Right atrium auricular region (tissue), 2 donors: Measurements from ENCODE around the gene RPL18A. TPM values are rescaled to one million over a fixed set of nuclear protein-coding genes. Genes with fewer than 3 reads are reported as not detected.

Experiments
- DNase-seq: peaks from one replicate; pipeline ENCODE4 v3.0.0-alpha.2; 2019; ENCODE audit warnings: low spot score
- H3K27ac ChIP-seq, 2 donors: fragments of 200-600 bp; sonication (generic); 1 replicate in 1 of 2; 2 replicates in 1 of 2; pipeline ENCODE4 v1.5.1; 2016 to 2019
- H3K27me3 ChIP-seq, 2 donors: fragments of 200-600 bp; sonication (generic); one replicate each; pipeline versions ENCODE4 v1.5.1 to v1.6.0; 2017 to 2019
- H3K36me3 ChIP-seq: fragments of 200-600 bp; sonication (generic); one replicate; pipeline ENCODE4 v1.5.1; 2016
- H3K4me1 ChIP-seq, 2 donors: fragments of 200-600 bp; sonication (generic); one replicate each; pipeline versions ENCODE4 v1.5.1 to v1.6.0; 2017 to 2019
- H3K4me3 ChIP-seq, 2 donors: fragments of 200-600 bp; sonication (generic); 1 replicate in 1 of 2; 2 replicates in 1 of 2; pipeline ENCODE4 v1.5.1; 2017 to 2019; ENCODE audit warnings: mild to moderate bottlenecking in 1 of 2, moderate library complexity in 1 of 2
- H3K9me3 ChIP-seq, 2 donors: fragments of 200-600 bp; sonication (generic); one replicate each; pipeline ENCODE4 v1.5.1; 2019
- CTCF ChIP-seq, 2 donors: fragments of 200-600 bp; sonication (generic); IDR thresholded peaks; one replicate each; pipeline ENCODE4 v1.5.1; 2019; ENCODE audit warnings: antibody characterized with exemption in 2 of 2
- total RNA-seq, 2 donors: library from RNA; depleted of rRNA; stranded (reverse); fragments of >200 nt; gene quantifications; one replicate each; pipeline ENCODE4 v1.1.0, GENCODE V29; 2016

The RPL18A gene
- total RNA-seq, 2 donors from 2014 or later: 496 to 916 TPM

- no peaks in the 10 kb centered on the region for H3K36me3 ChIP-seq
- H3K27ac ChIP-seq: no peak overlapping the region
- no peak for DNase-seq
- no peak for TF ChIP-seq CTCF (IDR thresholded peaks at IDR 0.05)
- no peak overlapping the region for H3K4me3 ChIP-seq
- H3K9me3 ChIP-seq: peaks cover 0 to 5% of the 10 kb centered on the region in 2 donors
- no peaks in the 10 kb centered on the region for H3K4me1 ChIP-seq
- H3K27me3 ChIP-seq: no peaks in the 10 kb centered on the region
Measured at GRCh38 chr19:17902701-17903100, 43.0 kb downstream of the RPL18A start.

DNA sequence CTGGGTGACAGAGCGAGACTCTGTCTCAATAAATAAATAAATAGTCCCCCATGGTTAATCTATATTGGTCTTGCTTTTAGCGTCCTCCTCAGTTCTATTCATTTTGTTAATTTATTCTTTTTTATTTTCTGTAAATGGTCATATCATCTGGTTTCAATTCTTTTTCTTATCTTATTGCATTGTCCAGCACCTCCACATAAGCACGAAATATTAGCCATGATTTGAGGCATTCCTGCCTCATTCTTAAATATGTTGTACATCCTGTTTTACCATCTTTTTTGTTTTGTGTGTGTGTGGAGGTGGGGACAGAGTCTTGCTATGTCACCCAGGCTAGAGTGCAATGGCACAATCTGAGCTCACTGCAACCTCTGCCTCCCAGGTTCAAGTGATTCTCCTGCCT, 48.5 kb downstream of the RPL18A start:
- Histone ChIP-seq H3K27ac (no peak overlapping the region), H3K27me3 (no peaks in the 10 kb centered on the region), H3K9me3 (peaks cover 5 to 22% of the 10 kb centered on the region in 2 donors), H3K36me3 (no peaks in the 10 kb centered on the region), H3K4me1 (no peaks in the 10 kb centered on the region), H3K4me3 (no peak overlapping the region)
- no peak for TF ChIP-seq CTCF (IDR thresholded peaks at IDR 0.05)
- no peak for DNase-seq

DNA sequence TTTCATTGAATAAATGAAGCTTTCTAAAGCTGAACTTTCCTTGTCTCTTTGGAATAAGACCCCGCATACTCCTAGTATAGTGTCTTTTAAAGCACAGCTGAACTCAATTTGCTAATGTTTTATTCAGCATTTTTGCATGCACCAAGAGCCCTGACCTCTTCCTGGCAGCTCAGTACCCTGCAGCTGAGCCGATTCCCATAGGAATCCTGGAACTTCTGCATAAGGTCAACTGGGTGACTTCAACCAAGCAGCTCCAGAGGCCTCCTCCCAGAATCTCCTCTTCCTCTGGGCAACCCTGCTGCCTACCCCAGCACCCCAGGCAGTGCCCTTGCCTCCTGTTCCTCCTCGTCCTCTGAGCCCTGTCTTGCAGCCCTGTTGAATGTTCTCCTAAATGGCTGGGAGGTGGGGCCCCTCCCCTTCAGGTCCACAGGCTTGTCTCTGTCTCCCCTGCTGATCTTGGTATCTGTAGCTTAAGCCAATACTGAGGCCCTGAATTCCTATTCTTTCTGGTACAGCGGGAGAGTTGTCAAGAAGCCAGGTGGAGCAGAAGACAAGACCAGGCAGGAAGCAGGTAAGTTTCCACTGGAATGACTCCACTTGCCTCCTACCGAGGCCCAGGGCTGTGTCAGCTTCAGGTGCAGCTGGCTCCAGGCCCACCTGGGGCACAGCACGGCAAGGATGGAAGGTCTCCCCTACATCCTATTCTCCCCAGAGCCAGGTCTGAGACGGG, 49.5 kb downstream of the RPL18A start:
- no peak for TF ChIP-seq CTCF (IDR thresholded peaks at IDR 0.05)
- no peaks in the 10 kb centered on the region for H3K27me3 ChIP-seq

GRCh38 chr19:17910791-17911360, 51.2 kb downstream of the RPL18A start:
- Histone ChIP-seq H3K36me3 (no peaks in the 10 kb centered on the region), H3K27ac (no peak overlapping the region), H3K27me3 (no peaks in the 10 kb centered on the region), H3K4me1 (no peaks in the 10 kb centered on the region), H3K4me3 (no peak overlapping the region), H3K9me3 (peaks cover 5 to 28% of the 10 kb centered on the region in 2 donors)
- no peak for TF ChIP-seq CTCF (IDR thresholded peaks at IDR 0.05)
- DNase-seq: no peak

More for the DNA sequence above, 49.5 kb downstream of the RPL18A start:
- no peak for DNase-seq
- no peaks in the 10 kb centered on the region for H3K36me3 ChIP-seq
- no peak overlapping the region for H3K4me3 ChIP-seq
- H3K9me3 ChIP-seq: peaks cover 5 to 28% of the 10 kb centered on the region in 2 donors
- no peaks in the 10 kb centered on the region for H3K4me1 ChIP-seq
- no peak overlapping the region for H3K27ac ChIP-seq

Other genes with a start within 250 kb of the RPL18A start
- under 1 TPM in 1 of 2 donors, not detected in 1; 0.08 TPM for gene UNC13A, start 171.6 kb upstream of the RPL18A start, total RNA-seq
- 10 to 100 TPM; 26.8 to 31.2 TPM for gene MAP1S, start 140.4 kb upstream of the RPL18A start, total RNA-seq
- gene FCHO1, start 108.4 kb upstream of the RPL18A start, total RNA-seq: 1 to 10 TPM in 1 of 2 donors, under 1 TPM in 1; 0.19 to 1.3 TPM
- not detected for gene B3GNT3, start 64.8 kb upstream of the RPL18A start, total RNA-seq
- not detected for gene INSL3, start 38.4 kb upstream of the RPL18A start, total RNA-seq
- 1 to 10 TPM in 1 of 2 donors, under 1 TPM in 1; 0.93 to 4.0 TPM for gene JAK3, start 11.9 kb upstream of the RPL18A start, total RNA-seq
- not detected for gene SLC5A5, start 12.0 kb downstream of the RPL18A start, total RNA-seq
- 10 to 100 TPM; 56.7 to 65.5 TPM for gene CCDC124, start 73.1 kb downstream of the RPL18A start, total RNA-seq
- under 1 TPM; 0.56 to 0.63 TPM for gene KCNN1, start 107.2 kb downstream of the RPL18A start, total RNA-seq
- gene ARRDC2, start 148.3 kb downstream of the RPL18A start, total RNA-seq: 10 to 100 TPM; 26.7 to 42.4 TPM
- under 1 TPM; 0.22 to 0.75 TPM for gene IL12RB1, start 227.0 kb downstream of the RPL18A start, total RNA-seq
- gene MAST3, start 237.9 kb downstream of the RPL18A start, total RNA-seq: 1 to 10 TPM; 5.8 to 7.5 TPM